ENCODE data around the gene YTHDF1. TPM values are rescaled to one million over a fixed set of nuclear protein-coding genes. Genes with fewer than 3 reads are reported as not detected.

YTHDF1 gene
- total and polyA plus RNA-seq, 2 of the 8 experiments (the other 6 are each of a cell fraction or from before 2014, with no cell fraction given): 32.8 to 66.0 TPM

GRCh38 chr20:63257629-63258028, 41.7 kb upstream of the YTHDF1 start:
- H4K5ac ChIP-seq (ENCODE audit: insufficient read length, low read depth, low read length): no peak overlapping the region
- H3K4me3 ChIP-seq (ENCODE audit: extremely low read depth in 1 of 4, insufficient read depth in 2 of 4, low read depth in 3 of 4, low read length in 4 of 4): no peak overlapping the region
- H3K9me3 ChIP-seq (ENCODE audit: insufficient read depth in 2 of 2, low read depth in 1 of 2, low read length in 1 of 2): no peaks in the 10 kb centered on the region
- H3K23me2 ChIP-seq (ENCODE audit: low read depth, low read length): peaks cover 13% of the 10 kb centered on the region; the same call in 1 of the 2 replicates
- H3K23ac ChIP-seq (ENCODE audit: insufficient read length): no peak overlapping the region
- H3K36me3 ChIP-seq (ENCODE audit: control insufficient read depth in 2 of 4, insufficient read depth in 4 of 4, low read length in 3 of 4): no peaks in the 10 kb centered on the region; a peak in 1 of 8 replicates
- ChIA-PET POLR2A (ENCODE audit: partially characterized antibody) (interaction anchor here (1.0 to 1.6 kb wide), 2 partner anchors 23 to 38 kb away, joined by 3 to 4 read pairs; no protein-coding TSS in a partner anchor), CTCF (ENCODE audit: partially characterized antibody) (interaction anchor here (0.8 to 4.1 kb wide), 4 partner anchors 24 to 120 kb away, joined by 3 to 40 read pairs (median 20); no protein-coding TSS in a partner anchor)
- H2BK5ac ChIP-seq (ENCODE audit: low read depth, low read length): no peak overlapping the region; the same call in 1 of the 2 replicates
- no peak for FAIRE-seq
- H2BK120ac ChIP-seq (replicated peaks; ENCODE audit: low read depth, low read length): no peak overlapping the region
- H3K4me1 ChIP-seq (replicated peaks in 1 of 4; ENCODE audit: control insufficient read depth in 3 of 4, insufficient read depth in 4 of 4, low read length in 3 of 4): peaks cover 2 to 18% (median 15%) of the 10 kb centered on the region in 4 experiments
- WGBS, 2 experiments (ENCODE audit: extremely low coverage in 1 of 2, insufficient coverage in 1 of 2, insufficient read length in 1 of 2, insufficient replicate concordance in 2 of 2, low coverage in 1 of 2, low lambda C conversion rate in 2 of 2, missing lambda C conversion rate in 1 of 2): 91% methylated on average over 12 of the region's 13 CpGs; no CpG with 5 or more reads in 1 of the 2 experiments
- H3K27ac ChIP-seq (ENCODE audit: low read depth, low read length): no peak overlapping the region
- no peak overlapping the region for H3K4me2 ChIP-seq (ENCODE audit: insufficient read depth in 1 of 2, low read depth in 2 of 2, low read length in 2 of 2)
- no peak overlapping the region for H3K14ac ChIP-seq (ENCODE audit: insufficient read length)
- no peak overlapping the region for H3K9ac ChIP-seq (replicated peaks in 1 of 4; ENCODE audit: extremely low read depth in 1 of 4, low read depth in 3 of 4, low read length in 3 of 4)
- H3K79me2 ChIP-seq (ENCODE audit: control insufficient read depth in 1 of 2, insufficient read depth in 2 of 2, low read length in 2 of 2): no peaks in the 10 kb centered on the region
- no peak overlapping the region for H3K56ac ChIP-seq (replicated peaks; ENCODE audit: insufficient read length, low read depth, low read length)
- no peak for DNase-seq (ENCODE audit: low read depth in 1 of 2, low spot score in 2 of 2)
- no peak overlapping the region; the same call in 1 of the 2 replicates for H4K8ac ChIP-seq (ENCODE audit: extremely low read depth, insufficient read depth, low read length)
- peaks cover 0 to 4% of the 10 kb centered on the region in 2 experiments for H4K20me1 ChIP-seq (replicated peaks in 1 of 2; ENCODE audit: control insufficient read depth in 1 of 2, insufficient read depth in 2 of 2, low read length in 2 of 2)
- no peak overlapping the region for H3K4ac ChIP-seq (replicated peaks; ENCODE audit: insufficient read length, low read depth, low read length)
- TF ChIP-seq ATF3 (IDR thresholded peaks at IDR 0.05; ENCODE audit: insufficient read depth, low read depth, low read length) (no peak), SAP30 (IDR thresholded peaks at IDR 0.05; ENCODE audit: insufficient read depth, insufficient replicate concordance, low read length) (no peak), SP2 (IDR thresholded peaks at IDR 0.05; ENCODE audit: low read length) (no peak), ATF2 (IDR thresholded peaks at IDR 0.05; ENCODE audit: low read length) (no peak), SIN3A (conservative IDR thresholded peaks at IDR 0.05 in 1 of 2, IDR thresholded peaks at IDR 0.05 in 1 of 2; ENCODE audit: low read depth in 1 of 2, low read length in 2 of 2) (no peak), RFX5 (IDR thresholded peaks at IDR 0.05; ENCODE audit: borderline replicate concordance, low read depth, low read length) (no peak)
- H2AFZ ChIP-seq (ENCODE audit: low read length): no peak overlapping the region
- peak overlapping the region; percentile 72; the same call in 1 of the 2 replicates for H2BK15ac ChIP-seq (ENCODE audit: low read length)
- H3K18ac ChIP-seq (ENCODE audit: extremely low read depth, low read length): no peak overlapping the region
- H2AK5ac ChIP-seq (ENCODE audit: low read depth, low read length): peak overlapping the region; percentile 91
- peaks cover 4 to 41% (median 30%) of the 10 kb centered on the region in 4 experiments for H3K27me3 ChIP-seq (replicated peaks in 1 of 4; ENCODE audit: control insufficient read depth in 3 of 4, extremely low read depth in 1 of 4, insufficient read depth in 3 of 4, low read length in 3 of 4)
- no peaks in the 10 kb centered on the region; the same call in 1 of the 2 replicates for H3K79me1 ChIP-seq (ENCODE audit: low read depth, low read length)
- H2BK12ac ChIP-seq (ENCODE audit: low read depth, low read length): peak overlapping the region; percentile 93; the same call in 1 of the 2 replicates
- no peak overlapping the region for H2BK20ac ChIP-seq (ENCODE audit: low read length)
- H4K91ac ChIP-seq (replicated peaks; ENCODE audit: insufficient read length, low read length): no peak overlapping the region

All from H1 (cell line).